Measurements from ENCODE around the gene GJC2. TPM values are rescaled to one million over a fixed set of nuclear protein-coding genes. Genes with fewer than 3 reads are reported as not detected.

GJC2 gene
- total and polyA plus RNA-seq, 3 donors from 2014 or later = 2.0 to 4.2 (median 2.6) TPM

- Histone ChIP-seq H3K27me3 (no peaks in the 10 kb centered on the region), H3K4me3 (peak overlapping the region in 1 of 2 donors; percentile 34), H3K27ac (no peak overlapping the region), H3K4me1 (peaks cover 21% of the 10 kb centered on the region), H3K9me3 (no peaks in the 10 kb centered on the region), H3K36me3 (ENCODE audit: low read depth, missing control alignments) (no peaks in the 10 kb centered on the region)
- 74 to 96% methylated on average over 4 to 48 of the region's 52 CpGs for WGBS, 2 donors
- intact Hi-C loops (cut with DNase I; ENCODE audit: low total_unique reads) = no loop called here
- TF ChIP-seq, protein P1, sequence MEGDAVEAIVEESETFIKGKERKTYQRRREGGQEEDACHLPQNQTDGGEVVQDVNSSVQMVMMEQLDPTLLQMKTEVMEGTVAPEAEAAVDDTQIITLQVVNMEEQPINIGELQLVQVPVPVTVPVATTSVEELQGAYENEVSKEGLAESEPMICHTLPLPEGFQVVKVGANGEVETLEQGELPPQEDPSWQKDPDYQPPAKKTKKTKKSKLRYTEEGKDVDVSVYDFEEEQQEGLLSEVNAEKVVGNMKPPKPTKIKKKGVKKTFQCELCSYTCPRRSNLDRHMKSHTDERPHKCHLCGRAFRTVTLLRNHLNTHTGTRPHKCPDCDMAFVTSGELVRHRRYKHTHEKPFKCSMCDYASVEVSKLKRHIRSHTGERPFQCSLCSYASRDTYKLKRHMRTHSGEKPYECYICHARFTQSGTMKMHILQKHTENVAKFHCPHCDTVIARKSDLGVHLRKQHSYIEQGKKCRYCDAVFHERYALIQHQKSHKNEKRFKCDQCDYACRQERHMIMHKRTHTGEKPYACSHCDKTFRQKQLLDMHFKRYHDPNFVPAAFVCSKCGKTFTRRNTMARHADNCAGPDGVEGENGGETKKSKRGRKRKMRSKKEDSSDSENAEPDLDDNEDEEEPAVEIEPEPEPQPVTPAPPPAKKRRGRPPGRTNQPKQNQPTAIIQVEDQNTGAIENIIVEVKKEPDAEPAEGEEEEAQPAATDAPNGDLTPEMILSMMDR (IDR thresholded peaks at IDR 0.05) = no peak
- no peak for TF ChIP-seq POLR2A (IDR thresholded peaks at IDR 0.05)
- peak; percentile 59 for DNase-seq
Measured at GRCh38 chr1:228174482-228175315, 25.0 kb downstream of the GJC2 start.

DNA sequence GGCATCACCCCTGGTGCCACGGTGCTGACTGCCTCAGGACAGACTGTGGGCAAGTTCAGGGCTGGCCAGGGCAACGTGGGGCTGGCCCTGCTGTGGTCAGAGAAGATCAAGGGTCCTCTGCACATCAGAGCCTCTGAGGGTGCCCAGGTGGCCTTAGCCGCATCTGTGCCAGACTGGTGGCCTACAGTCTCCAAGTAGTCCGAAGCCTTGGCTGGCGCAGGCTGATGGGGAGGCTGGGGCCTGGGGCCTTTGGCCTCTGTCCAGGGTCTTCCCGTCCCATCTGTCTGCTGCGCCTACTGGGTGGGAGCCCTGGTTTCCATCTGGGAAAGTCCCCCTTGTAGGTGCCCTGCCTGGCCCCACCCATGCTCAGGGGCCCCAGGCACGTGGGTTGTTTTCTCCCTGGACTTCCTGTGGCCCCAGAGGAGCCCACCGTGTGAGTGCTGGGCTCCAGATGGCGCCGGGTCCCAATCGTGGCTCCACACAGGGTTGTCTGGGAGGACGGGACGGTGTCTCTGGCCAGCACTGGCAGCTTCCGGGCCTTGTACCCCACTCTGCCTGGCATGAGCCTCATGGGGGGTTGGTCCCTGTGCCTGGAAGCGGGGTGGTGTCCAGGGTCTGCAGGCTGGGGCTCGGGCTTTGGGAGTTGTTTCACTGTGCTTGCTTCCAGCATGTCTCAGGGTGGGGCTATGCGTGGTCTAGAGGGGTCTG is 25.7 kb downstream of the GJC2 start:
- Histone ChIP-seq H3K27ac (no peak overlapping the region), H3K4me1 (peaks cover 21% of the 10 kb centered on the region), H3K9me3 (no peaks in the 10 kb centered on the region), H3K4me3 (peak overlapping the region in 1 of 2 donors; percentile 34), H3K27me3 (no peaks in the 10 kb centered on the region), H3K36me3 (ENCODE audit: low read depth, missing control alignments) (no peaks in the 10 kb centered on the region)
- TF ChIP-seq, protein P1 (IDR thresholded peaks at IDR 0.05) = no peak
- TF ChIP-seq POLR2A (IDR thresholded peaks at IDR 0.05) = no peak
- 91 to 94% methylated on average over 7 to 16 of the region's 18 CpGs for WGBS, 2 donors
- DNase-seq = no peak
- intact Hi-C loops (cut with DNase I; ENCODE audit: low total_unique reads) = no loop called here

GRCh38 chr1:228176024-228176395 is 26.3 kb downstream of the GJC2 start:
- Histone ChIP-seq H3K27me3 (no peaks in the 10 kb centered on the region), H3K9me3 (no peaks in the 10 kb centered on the region), H3K36me3 (ENCODE audit: low read depth, missing control alignments) (no peaks in the 10 kb centered on the region), H3K4me1 (peaks cover 21% of the 10 kb centered on the region), H3K4me3 (no peak overlapping the region), H3K27ac (no peak overlapping the region)
- DNase-seq = no peak
- intact Hi-C loops (cut with DNase I; ENCODE audit: low total_unique reads) = no loop called here
- 94 to 100% methylated on average over 2 of the region's 4 CpGs for WGBS, 2 donors
- TF ChIP-seq, protein P1 (IDR thresholded peaks at IDR 0.05) = no peak
- TF ChIP-seq POLR2A (IDR thresholded peaks at IDR 0.05) = no peak

DNA sequence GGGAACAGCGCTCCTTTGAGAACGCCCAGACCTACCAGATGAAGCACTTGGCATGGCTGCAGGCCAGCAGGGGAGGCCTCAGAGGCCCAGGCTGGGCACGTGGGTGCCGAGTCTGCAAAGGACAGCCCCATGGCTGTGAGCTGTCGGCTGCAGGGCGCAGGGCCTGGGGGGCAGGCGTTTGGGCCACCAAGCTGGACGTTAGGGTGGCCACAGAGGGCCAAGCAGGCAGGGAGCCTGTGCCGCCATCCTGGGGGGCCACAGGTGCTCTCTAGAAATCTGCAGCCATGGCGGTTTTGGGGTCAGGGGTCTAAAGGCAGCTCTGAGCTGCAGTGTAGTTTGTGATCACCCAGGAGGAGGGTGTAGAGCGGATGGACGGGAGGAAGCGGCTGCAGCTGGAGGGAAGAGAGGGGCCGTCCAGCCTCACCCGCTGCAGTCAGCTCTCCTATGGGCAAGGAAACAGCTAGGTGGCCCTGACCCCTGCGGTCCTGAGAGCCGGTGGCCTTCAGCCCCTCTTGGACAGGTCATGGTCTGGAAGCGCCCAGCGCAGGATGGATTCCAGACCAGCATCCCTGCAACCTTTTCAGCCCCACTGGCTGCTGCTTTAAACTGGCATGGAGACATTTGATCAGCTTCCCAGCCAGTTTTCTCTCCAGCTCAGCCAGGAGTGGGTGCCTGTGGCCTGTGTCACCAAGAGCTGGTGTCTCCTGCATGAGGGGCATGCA is 26.9 kb downstream of the GJC2 start:
- Histone ChIP-seq H3K4me1 (peaks cover 21% of the 10 kb centered on the region), H3K4me3 (no peak overlapping the region), H3K27ac (no peak overlapping the region), H3K36me3 (ENCODE audit: low read depth, missing control alignments) (no peaks in the 10 kb centered on the region), H3K27me3 (no peaks in the 10 kb centered on the region), H3K9me3 (no peaks in the 10 kb centered on the region)
- TF ChIP-seq, protein P1 (IDR thresholded peaks at IDR 0.05) = no peak
- TF ChIP-seq POLR2A (IDR thresholded peaks at IDR 0.05) = no peak
- DNase-seq = no peak
- intact Hi-C loops (cut with DNase I; ENCODE audit: low total_unique reads) = no loop called here
- WGBS, 2 donors = 73 to 87% methylated on average over 11 to 17 of the region's 19 CpGs

All from testis (tissue), 3 donors.